Colon (tissue), 2 donors: ENCODE data around the gene RBM8A.

Source experiments
- FAIRE-seq: peaks from 2 replicates; lab custom pipeline; 2012; peaks lifted over from hg19 to GRCh38; lab: Jason Lieb, UNC
- donor health status: control.
- donor health status: control.

RBM8A gene

GRCh38 chr1:145927063-145927886 is at the start of gene RBM8A:
Gene RBM8A, minus strand, starts transcription at chr1:145927484. Its CDS starts 58 bp downstream, at chr1:145927426.
- peak; percentile 10 for FAIRE-seq

DNA sequence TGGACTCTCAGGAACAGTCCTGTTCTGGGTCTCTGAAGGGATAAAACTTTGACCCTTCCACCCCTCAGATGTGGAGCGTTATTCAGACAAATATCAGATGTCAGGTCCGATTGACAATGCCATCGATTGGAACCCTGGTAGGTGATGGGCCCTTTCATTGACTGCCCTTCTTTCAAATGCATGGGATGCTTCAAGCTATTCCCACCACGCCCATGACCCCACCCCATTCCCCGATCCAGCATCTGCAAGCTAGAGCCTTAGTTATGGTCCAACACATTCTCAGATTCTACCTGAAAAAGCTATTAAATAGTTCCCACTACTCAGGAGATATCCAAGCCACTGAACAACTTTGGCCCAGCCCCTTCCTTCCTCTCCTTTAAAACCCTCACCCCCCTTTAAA is 49.7 kb upstream of the RBM8A start:
- no peak for FAIRE-seq

DNA sequence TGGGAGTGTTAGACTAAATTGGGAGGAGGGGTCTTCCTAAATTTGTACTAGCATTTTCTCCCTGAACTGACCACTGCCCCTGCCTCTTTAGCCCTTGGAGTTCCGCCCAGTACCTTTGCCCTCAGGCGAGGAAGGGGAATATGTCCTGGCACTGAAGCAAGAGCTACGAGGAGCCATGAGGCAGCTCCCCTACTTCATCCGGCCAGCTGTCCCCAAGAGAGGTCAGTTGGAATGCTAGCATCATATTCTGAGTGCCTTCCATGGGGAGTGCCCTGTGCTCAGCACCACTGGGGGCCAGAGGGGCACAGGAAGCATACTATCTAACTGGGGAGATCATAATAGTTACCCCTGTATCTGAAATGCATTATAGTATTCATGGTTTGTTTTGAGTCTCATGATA is 47.9 kb upstream of the RBM8A start:
- FAIRE-seq = no peak

GRCh38 chr1:145974721-145975120 is 47.4 kb upstream of the RBM8A start:
- no peak for FAIRE-seq

DNA sequence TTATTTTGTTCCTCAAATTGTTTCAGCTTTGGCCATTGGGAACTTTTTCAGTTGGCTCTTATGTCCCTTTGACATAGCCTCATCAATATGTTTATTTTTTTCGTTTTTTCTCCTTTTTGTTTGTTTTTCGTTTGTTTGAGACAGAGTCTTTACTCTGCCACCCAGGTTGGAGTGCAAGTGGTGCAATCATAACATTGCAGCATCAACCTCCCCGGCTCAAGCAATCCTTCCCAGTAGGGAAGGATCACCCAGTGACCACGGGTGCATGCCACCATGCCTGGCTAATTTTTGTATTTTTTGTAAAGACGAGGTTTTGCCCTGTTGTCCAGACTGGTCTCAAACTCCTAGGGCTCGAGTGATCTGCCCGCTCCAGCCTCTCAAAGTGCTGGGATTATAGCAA is 45.3 kb upstream of the RBM8A start:
- no peak for FAIRE-seq

GRCh38 chr1:145967288-145967687 is 40.0 kb upstream of the RBM8A start:
- no peak for FAIRE-seq

GRCh38 chr1:145965119-145965744 is 37.9 kb upstream of the RBM8A start:
- no peak for FAIRE-seq

GRCh38 chr1:145964328-145965118 is 37.2 kb upstream of the RBM8A start, which contains the start of the genes ANKRD34A and POLR3GL:
Gene ANKRD34A, minus strand, starts transcription at chr1:145964575. Its CDS starts 2,816 bp downstream, at chr1:145961759.
Gene POLR3GL, plus strand, starts transcription at chr1:145964690. Its CDS starts 10,176 bp downstream, at chr1:145974866.
- no peak for FAIRE-seq

GRCh38 chr1:145963265-145964019 is 36.2 kb upstream of the RBM8A start:
- FAIRE-seq = no peak

DNA sequence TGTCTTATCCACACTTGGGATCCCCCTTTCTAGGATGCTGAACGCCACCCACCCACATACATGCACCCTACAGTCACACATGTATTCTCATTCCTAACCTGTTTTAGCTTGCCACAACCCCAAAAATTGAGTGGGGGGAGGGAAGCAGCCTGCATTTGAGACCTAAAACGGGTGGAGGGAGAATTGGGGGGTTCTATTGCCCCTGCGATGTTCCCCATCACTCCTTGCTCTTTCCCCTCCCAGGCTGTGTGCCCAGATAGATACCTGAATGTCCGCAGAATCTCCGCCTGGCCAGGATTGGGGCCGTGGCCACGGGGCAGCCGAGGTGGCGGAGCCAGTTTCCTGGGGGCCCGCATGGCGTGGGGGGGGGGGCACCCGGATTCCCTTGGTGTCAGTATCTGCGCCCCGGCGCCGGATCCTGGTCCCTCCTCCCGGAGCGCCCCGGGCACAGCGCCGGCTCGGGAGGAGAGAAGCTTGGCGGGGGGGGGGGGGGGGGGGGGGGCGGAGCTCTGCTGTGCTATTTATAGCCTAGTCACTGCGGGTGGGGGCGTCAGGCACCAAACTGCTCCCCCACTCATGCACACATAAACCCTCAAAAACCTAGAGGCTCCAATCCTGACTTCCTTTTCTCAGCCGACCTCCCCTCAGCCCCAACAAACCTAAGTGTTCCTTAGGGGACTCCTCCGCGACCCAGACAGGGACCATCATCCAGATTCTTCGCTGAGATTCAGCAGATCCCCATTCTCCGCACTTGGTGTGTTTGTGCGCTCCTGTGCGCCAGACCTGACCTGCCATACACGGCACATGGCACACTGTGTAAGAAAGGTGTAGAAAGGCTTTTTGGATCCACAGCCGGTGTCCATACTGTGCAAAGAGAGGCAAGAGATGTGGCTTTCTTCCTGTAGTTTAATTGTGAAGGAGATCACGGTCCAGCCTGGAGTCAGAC is 35.1 kb upstream of the RBM8A start:
- no peak for FAIRE-seq

DNA sequence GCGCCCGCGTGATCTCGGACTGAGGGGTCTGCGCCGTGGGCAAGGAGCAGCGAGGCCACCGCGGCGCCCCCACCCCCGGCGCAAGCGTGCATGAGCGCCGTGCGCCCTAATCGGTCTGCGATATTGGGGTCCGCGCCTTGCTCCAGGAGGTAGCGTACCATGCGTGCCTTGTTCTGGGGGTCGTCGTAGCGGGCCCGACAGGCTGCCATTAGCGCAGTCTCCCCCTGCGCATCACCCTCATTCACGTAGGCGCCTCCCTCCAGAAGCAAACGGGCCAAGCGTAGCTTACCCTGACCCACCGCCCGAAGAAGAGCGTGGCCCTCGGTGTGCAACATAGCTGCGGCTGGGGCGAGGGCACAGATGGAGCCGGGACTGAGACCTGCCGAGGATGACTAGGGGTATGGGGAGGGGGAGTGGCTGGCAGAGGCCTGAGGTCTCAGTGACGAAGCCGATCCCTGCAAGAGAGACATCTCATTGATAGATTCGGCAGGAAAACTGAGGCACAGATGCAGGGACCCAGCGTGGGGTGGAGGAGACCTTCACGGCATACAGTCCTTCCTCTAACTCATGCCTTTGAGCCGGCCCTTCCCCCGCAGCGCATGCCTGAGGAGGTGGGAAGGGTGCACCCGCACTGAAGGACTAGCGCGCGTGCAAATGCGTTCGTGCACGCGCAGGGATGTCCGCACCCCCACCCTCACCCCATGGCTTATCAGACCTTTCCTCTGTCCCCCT is 34.3 kb upstream of the RBM8A start:
- no peak for FAIRE-seq

GRCh38 chr1:145961109-145961424 is 33.8 kb upstream of the RBM8A start:
- FAIRE-seq = no peak

- no peak for FAIRE-seq
Observed at GRCh38 chr1:145960468-145961108, 33.3 kb upstream of the RBM8A start.

DNA sequence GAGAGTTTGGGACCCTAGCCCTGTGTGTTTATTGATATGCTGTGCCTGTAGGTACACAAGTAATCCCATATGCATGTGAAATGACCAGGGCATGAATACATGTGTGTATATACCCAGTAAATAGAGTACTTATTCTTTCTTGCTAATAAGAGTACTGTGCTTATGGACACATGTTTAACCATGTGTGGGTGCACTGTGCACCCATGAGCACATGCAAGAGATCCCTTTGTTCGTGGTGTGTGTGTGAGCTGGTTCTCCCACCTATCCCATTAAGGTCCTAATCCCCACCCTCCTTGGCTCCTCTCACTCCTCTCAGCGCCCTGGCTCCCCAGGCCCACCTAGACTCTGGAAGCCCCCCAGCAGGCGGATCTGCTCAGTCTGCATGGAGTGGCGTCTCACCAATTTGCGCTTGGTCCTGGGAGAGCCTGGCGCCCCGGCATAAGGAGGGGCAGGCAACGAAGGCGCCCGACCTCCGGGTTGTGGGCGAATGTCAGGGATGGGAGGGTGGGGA is 32.7 kb upstream of the RBM8A start:
- FAIRE-seq = no peak

DNA sequence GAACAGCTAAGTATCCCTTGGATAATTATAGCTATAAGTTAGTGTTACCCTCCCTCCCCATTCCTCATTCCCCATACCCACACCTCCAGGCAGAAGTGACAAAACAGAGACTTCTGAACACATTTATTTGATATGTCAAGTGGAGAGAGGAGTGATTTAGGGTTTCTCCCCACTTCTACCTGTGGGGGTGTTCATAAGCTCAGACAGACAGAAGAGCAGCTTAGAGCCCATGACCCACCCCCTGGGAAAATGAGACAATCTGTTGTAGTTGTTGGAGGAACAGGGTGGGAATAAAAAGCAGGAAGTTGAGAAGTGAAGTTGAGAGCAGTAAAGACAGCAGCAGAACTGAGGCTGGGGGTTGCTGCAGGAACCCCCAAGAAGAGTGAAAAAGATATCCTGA is 32.0 kb upstream of the RBM8A start:
- no peak for FAIRE-seq

DNA sequence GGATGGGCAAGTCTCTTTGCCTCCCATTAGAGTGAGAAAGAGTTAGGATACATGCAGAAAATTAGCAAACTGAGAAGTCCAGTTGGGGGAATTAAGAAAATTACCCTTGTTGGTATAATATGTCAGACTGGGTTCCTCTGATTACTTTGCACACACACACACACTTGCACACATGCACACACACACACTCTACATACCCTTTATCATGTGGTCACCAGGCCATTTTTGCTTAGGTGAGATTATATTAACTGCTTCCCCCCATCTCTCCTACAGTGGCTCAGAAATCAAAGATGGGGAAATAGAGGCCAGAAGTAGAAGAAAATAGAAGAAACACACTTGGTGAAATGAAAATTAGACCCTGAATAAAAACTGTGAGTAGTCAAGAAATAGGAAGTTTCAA is 31.4 kb upstream of the RBM8A start:
- FAIRE-seq = no peak

GRCh38 chr1:145957443-145958319 is 30.4 kb upstream of the RBM8A start, which contains the start of gene LIX1L:
Gene LIX1L, minus strand, starts transcription at chr1:145958017. Its CDS starts 90 bp downstream, at chr1:145957927.
- no peak for FAIRE-seq

DNA sequence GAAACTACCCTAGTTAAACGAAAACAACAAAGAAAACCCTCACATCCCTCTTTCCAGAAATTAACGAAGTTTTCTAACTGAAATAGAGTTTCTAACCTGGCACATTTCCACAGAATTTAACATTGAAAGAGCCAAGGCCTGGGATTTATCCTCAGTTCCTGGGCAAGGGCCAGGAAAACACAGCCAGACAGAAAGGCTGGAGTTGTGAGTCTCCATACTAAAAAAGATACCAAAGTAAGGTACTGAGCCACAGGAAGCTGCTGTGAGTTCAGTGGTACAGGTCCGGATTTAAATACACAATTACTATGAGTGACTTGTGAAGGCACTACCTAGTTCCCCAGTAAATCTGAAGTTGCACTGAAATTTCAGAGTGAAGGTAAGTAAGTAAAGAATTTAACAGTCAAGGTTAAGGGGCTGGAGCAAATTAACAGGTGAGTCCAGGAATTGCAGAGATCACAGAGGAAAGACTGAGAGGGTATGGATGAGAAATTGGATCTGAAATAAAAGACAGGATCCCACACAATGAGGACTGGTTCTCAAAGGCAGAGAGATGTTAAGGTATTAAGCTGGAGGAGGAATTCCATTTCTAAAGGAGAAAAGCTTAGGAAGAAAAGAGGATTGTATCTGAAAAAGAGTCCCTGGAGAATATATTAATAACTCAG is 29.6 kb upstream of the RBM8A start:
- no peak for FAIRE-seq
